Measurements from ENCODE around the gene HSBP1L1. TPM values are rescaled to one million over a fixed set of nuclear protein-coding genes. Genes with fewer than 3 reads are reported as not detected.

HSBP1L1 gene
- total RNA-seq, 4 donors from 2014 or later, result 13.2 to 20.1 (median 17.3) TPM

DNA sequence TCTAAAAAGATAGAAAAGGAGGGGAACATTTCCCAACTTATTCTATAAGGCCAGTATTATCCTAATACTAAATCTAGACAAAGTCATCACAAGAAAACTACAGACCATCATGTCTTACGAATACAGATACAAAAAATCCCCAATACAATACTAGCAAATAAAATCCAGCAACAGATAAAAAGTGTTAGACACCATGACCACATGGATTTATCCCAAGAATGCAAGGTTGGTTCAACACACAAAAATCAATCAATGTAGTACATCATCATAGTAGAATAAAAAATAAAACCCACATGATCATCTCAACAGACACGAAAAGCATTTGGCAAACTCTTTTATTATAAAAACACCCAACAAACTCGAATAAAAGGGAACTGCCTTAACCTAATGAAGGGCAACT lies 31.5 kb upstream of the HSBP1L1 start:
- no peak for DNase-seq (ENCODE audit: low spot score)
- TF ChIP-seq, protein P1, sequence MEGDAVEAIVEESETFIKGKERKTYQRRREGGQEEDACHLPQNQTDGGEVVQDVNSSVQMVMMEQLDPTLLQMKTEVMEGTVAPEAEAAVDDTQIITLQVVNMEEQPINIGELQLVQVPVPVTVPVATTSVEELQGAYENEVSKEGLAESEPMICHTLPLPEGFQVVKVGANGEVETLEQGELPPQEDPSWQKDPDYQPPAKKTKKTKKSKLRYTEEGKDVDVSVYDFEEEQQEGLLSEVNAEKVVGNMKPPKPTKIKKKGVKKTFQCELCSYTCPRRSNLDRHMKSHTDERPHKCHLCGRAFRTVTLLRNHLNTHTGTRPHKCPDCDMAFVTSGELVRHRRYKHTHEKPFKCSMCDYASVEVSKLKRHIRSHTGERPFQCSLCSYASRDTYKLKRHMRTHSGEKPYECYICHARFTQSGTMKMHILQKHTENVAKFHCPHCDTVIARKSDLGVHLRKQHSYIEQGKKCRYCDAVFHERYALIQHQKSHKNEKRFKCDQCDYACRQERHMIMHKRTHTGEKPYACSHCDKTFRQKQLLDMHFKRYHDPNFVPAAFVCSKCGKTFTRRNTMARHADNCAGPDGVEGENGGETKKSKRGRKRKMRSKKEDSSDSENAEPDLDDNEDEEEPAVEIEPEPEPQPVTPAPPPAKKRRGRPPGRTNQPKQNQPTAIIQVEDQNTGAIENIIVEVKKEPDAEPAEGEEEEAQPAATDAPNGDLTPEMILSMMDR (IDR thresholded peaks at IDR 0.05), result no peak
- ATAC-seq (ENCODE audit: low FRiP score), result no peak

DNA sequence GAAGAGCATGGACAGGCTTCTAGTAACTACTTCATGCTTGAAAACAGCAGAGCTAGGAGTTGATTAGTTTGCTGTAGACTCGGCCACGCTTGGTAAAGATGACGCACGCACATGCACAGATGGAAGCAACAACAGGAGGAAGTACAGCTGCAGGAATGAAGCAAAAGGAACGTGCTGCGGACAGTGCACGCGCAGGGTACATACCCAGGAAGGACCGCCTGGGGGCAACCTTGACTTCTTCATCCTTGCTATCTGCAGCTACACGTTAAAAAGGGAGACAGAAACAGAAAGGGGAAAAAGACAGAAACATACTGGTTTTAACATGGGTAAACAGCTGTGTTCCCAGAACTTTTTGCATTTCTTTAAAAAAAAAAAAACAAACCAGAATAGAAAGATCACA lies 30.7 kb upstream of the HSBP1L1 start:
- no peak for ATAC-seq (ENCODE audit: low FRiP score)
- DNase-seq (ENCODE audit: low spot score), result no peak
- TF ChIP-seq, protein P1 (IDR thresholded peaks at IDR 0.05), result no peak

DNA sequence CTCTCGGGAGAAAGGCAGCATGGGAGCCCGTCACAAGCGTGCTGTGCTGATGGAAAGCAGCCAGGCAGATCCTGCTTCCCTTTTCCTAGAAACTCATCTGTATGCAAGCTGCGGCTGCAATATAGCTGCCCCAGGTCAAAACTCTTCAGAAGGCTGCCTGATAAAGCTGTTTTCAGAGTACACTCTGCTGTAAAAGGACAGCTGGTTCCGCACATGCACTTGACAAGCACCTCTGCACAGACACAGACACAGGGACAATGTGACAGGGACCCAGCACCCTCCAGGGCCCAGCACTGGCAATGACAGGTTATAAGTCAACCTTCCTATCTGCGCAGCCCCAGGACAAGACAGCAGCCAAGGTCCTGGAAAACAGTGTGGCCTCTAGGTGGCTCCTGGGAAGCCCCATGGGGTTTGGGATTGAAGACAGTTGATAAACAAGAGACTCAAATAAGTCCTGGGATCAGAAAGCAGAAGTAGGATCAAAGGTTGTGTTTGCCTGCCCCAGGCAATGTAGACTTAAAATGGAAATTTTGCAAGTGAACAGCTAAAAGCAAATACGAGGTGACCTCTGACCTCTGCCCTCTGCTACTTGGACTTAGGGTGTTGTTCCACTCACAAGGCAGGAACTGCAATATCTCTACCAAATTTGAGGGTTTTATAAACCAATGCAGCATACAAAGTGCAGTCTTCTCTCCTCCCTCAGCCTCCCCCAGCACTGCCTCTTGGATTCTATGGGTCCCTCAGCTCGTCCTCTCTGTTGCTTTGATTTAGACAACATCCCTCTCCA lies 29.9 kb upstream of the HSBP1L1 start:
- ATAC-seq (ENCODE audit: low FRiP score) (no peak), DNase-seq (ENCODE audit: low spot score) (peak; percentile 3)
- TF ChIP-seq, protein P1 (IDR thresholded peaks at IDR 0.05), result no peak

DNA sequence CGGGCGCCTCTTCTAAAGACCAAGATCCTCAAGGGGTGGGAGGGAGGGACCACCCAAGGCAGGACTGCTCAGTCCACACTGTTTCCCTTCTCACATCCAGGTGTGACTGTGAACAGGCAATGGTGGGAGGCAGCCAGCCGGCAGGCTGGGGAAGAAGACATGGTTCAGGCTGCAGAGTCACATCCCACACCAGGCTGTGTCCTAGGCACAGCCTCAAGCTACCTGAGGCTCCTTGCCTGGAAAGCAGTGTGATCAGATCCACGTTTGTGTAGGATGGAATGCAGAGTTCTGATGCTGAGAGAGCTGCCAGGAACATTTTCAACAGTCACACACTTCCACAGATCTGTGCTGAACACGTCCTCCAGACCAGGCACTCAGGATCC lies 29.4 kb upstream of the HSBP1L1 start:
- DNase-seq (ENCODE audit: low spot score), result no peak
- TF ChIP-seq, protein P1 (IDR thresholded peaks at IDR 0.05), result no peak
- ATAC-seq (ENCODE audit: low FRiP score), result no peak

DNA sequence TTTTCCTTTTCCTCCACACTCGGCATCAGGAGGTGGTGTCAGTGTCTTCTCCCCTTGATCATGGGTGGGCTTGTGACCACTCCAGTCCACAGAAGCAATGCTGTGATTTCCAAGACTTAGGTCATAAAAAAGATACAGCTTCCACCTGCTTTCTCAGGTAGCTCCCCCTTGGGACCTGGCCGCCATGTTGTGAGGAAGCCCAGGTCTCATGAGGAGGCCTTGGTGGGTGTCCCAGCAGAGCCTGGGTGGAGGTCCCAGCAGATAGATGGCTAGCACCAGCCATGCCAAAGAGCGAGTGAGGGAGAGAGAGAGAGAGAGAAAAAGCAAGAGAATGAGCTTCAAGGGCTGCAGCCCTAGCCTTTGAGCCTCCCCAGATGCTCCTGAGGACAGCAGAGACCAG lies 28.9 kb upstream of the HSBP1L1 start:
- no peak for ATAC-seq (ENCODE audit: low FRiP score)
- TF ChIP-seq, protein P1 (IDR thresholded peaks at IDR 0.05), result no peak
- DNase-seq (ENCODE audit: low spot score), result peak; percentile 7

DNA sequence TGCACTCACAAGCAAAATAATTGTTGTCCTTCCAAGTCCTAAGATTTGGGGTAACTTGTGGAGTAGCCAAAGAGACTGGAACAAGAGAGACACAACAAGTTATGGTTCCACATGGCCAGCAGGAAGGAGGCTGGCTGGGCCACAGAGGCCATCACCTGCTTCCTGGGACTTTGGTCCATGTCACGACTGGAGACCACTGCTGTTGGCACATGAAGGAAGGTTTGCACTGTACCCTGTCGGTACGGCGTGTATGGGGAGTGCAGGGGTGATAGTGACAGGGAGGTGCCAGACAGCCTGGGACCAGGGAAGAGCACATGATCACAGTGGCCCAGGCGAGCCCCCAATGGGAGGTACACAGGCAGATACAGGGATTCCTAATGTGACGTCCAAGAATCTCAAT lies 28.5 kb upstream of the HSBP1L1 start:
- ATAC-seq (ENCODE audit: low FRiP score), result no peak
- DNase-seq (ENCODE audit: low spot score), result peak; percentile 18
- TF ChIP-seq, protein P1 (IDR thresholded peaks at IDR 0.05), result no peak

DNA sequence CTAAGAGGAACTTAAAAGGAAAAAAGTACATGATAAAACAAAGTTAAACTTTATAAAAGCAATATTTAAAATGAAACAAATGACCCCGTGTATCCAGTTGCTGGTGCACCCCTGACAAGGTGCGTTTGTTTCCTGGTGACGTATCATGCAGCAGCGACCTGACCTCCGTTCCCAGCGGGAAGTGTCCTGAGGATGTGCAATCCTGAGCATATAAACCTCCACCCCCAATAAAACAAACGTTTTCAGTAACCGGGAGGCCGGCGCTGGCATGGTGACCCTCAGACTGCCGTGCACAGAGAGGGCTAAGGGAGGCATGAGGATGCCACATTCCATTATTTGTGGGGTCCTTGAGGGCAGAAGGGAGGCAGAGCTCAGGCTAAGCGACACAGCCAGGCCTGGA lies 27.8 kb upstream of the HSBP1L1 start:
- no peak for ATAC-seq (ENCODE audit: low FRiP score)
- DNase-seq (ENCODE audit: low spot score), result peak; percentile 15
- TF ChIP-seq, protein P1 (IDR thresholded peaks at IDR 0.05), result no peak
